ENCODE results near the gene CNOT2. TPM values are rescaled to one million over a fixed set of nuclear protein-coding genes. Genes with fewer than 3 reads are reported as not detected.
A peak's percentile ranks its signal among the peaks of the same experiment; 100 is the strongest.

The CNOT2 gene
- total RNA-seq (100 to 1,000 TPM in 2 of 7 donors, 10 to 100 TPM in 5; 51.9 to 115 (median 70.1) TPM), polyA plus RNA-seq (10 to 100 TPM; 33.7 to 68.0 TPM)
- long read RNA-seq, donor 1, transcript CNOT2-201 (16 exons, 3,282 nt), result major isoform, 312 of 438 reads
- long read RNA-seq, donor 1, partial matches to known transcripts, result 36 of 438 reads
- long read RNA-seq, donor 1, other reads (novel, unspliced or antisense), result 88 of 438 reads
- long read RNA-seq, donor 2, transcript CNOT2-201 (16 exons, 3,282 nt), result major isoform, 7 of 22 reads
- long read RNA-seq, donor 2, partial matches to known transcripts, result 6 of 22 reads
- long read RNA-seq, donor 2, other reads (novel, unspliced or antisense), result 0 of 22 reads
- long read RNA-seq, donor 3, transcript CNOT2-201 (16 exons, 3,282 nt), result major isoform, 47 of 66 reads
- long read RNA-seq, donor 3, partial matches to known transcripts, result 7 of 66 reads
- long read RNA-seq, donor 3, other reads (novel, unspliced or antisense), result 12 of 66 reads

- Histone ChIP-seq H3K36me3 (no peaks in the 10 kb centered on the region), H3K9me3 (no peaks in the 10 kb centered on the region), H3K4me3 (peak within 1 kb of the TSS; percentile 77), H3K27me3 (no peaks in the 10 kb centered on the region), H3K27ac (peak within 1 kb of the TSS; percentile 92 to 94), H3K4me1 (ENCODE audit: insufficient read depth) (peaks cover 3% of the 10 kb centered on the region)
- peak; percentile 87 to 95 (median 90) for DNase-seq
- intact Hi-C loops (cut with DNase I), result loop anchor here in 1 of 4 donors (10.0 kb wide), 1 partner anchor 122 kb away; the partner anchor contains the start of gene KCNMB4
- TF ChIP-seq CTCF (IDR thresholded peaks at IDR 0.05) (no peak), POLR2A (IDR thresholded peaks at IDR 0.05) (peak; percentile 49)
- WGBS, 3 donors, result 0 to 1% (median 0%) methylated on average over 55 to 64 of the region's 64 CpGs
Observed at GRCh38 chr12:70242695-70243509, at the start of gene CNOT2. Gene CNOT2, plus strand, starts transcription at chr12:70243433. Its CDS starts 34,794 bp downstream, at chr12:70278227.

- Histone ChIP-seq H3K9me3 (no peaks in the 10 kb centered on the region), H3K27ac (no peak overlapping the region), H3K4me1 (ENCODE audit: insufficient read depth) (no peaks in the 10 kb centered on the region), H3K36me3 (no peaks in the 10 kb centered on the region), H3K4me3 (no peak overlapping the region), H3K27me3 (no peaks in the 10 kb centered on the region)
- TF ChIP-seq CTCF (IDR thresholded peaks at IDR 0.05), result no peak
- intact Hi-C loops (cut with DNase I), result no loop called here
- no peak for DNase-seq
Observed at GRCh38 chr12:70194076-70194475, 49.2 kb upstream of the CNOT2 start.

- no peak overlapping the region for H3K4me3 ChIP-seq
- intact Hi-C loops (cut with DNase I), result no loop called here
- H3K27ac ChIP-seq, result no peak overlapping the region
- H3K36me3 ChIP-seq, result no peaks in the 10 kb centered on the region
- TF ChIP-seq EP300 (IDR thresholded peaks at IDR 0.05), result no peak
- H3K9me3 ChIP-seq, result no peaks in the 10 kb centered on the region
- DNase-seq, result no peak
- no peaks in the 10 kb centered on the region for H3K4me1 ChIP-seq (ENCODE audit: insufficient read depth)
- H3K27me3 ChIP-seq, result no peaks in the 10 kb centered on the region
- 41 to 51% (median 43%) methylated on average over 1 of the region's 1 CpG for WGBS, 3 donors
Observed at GRCh38 chr12:70196811-70197281, 46.4 kb upstream of the CNOT2 start.

- no peak overlapping the region for H3K4me3 ChIP-seq
- intact Hi-C loops (cut with DNase I), result no loop called here
Observed at GRCh38 chr12:70197345-70197744, 45.9 kb upstream of the CNOT2 start.

More at GRCh38 chr12:70197345-70197744, 45.9 kb upstream of the CNOT2 start:
- no peak for DNase-seq
- Histone ChIP-seq H3K27ac (no peak overlapping the region), H3K9me3 (no peaks in the 10 kb centered on the region), H3K36me3 (no peaks in the 10 kb centered on the region), H3K4me1 (ENCODE audit: insufficient read depth) (no peaks in the 10 kb centered on the region), H3K27me3 (no peaks in the 10 kb centered on the region)
- TF ChIP-seq EP300 (IDR thresholded peaks at IDR 0.05) (no peak), POLR2A (IDR thresholded peaks at IDR 0.05) (no peak), CTCF (IDR thresholded peaks at IDR 0.05) (no peak)
